ENCODE data around the gene PTX3.

PTX3 gene

GRCh38 chr3:157469561-157470294, 33.1 kb downstream of the PTX3 start:
- no peak for ATAC-seq (replicated peaks)
- H3K4me1 Mint-ChIP-seq (ENCODE audit: low read depth in 2 of 2): no peaks in the 10 kb centered on the region
- H3K27ac Mint-ChIP-seq: no peak overlapping the region
- DNase-seq: no peak
- H3K36me3 Mint-ChIP-seq (ENCODE audit: insufficient read depth): no peaks in the 10 kb centered on the region
- no peaks in the 10 kb centered on the region for H3K9me3 Mint-ChIP-seq
- H3K27me3 Mint-ChIP-seq: no peaks in the 10 kb centered on the region
- no peak overlapping the region for H3K4me3 Mint-ChIP-seq

GRCh38 chr3:157471064-157471463, 34.4 kb downstream of the PTX3 start:
- Mint-ChIP-seq H3K27me3 (no peaks in the 10 kb centered on the region), H3K4me3 (no peak overlapping the region)

GRCh38 chr3:157472648-157473047, 36.0 kb downstream of the PTX3 start:
- H3K27me3 Mint-ChIP-seq: no peaks in the 10 kb centered on the region
- no peaks in the 10 kb centered on the region for H3K9me3 Mint-ChIP-seq
- H3K36me3 Mint-ChIP-seq (ENCODE audit: insufficient read depth): no peaks in the 10 kb centered on the region
- H3K4me3 Mint-ChIP-seq: no peak overlapping the region
- H3K27ac Mint-ChIP-seq: no peak overlapping the region
- DNase-seq: no peak
- no peaks in the 10 kb centered on the region for H3K4me1 Mint-ChIP-seq (ENCODE audit: low read depth in 2 of 2)
- ATAC-seq (replicated peaks): no peak

More at GRCh38 chr3:157471064-157471463, 34.4 kb downstream of the PTX3 start:
- Mint-ChIP-seq H3K36me3 (ENCODE audit: insufficient read depth) (no peaks in the 10 kb centered on the region), H3K4me1 (ENCODE audit: low read depth in 2 of 2) (no peaks in the 10 kb centered on the region), H3K9me3 (no peaks in the 10 kb centered on the region), H3K27ac (no peak overlapping the region)
- DNase-seq (no peak), ATAC-seq (replicated peaks) (no peak)

- no peak overlapping the region for H3K4me3 Mint-ChIP-seq
- no peaks in the 10 kb centered on the region for H3K36me3 Mint-ChIP-seq (ENCODE audit: insufficient read depth)
- ATAC-seq (replicated peaks) (no peak), DNase-seq (no peak)
- H3K27ac Mint-ChIP-seq: no peak overlapping the region
- no peaks in the 10 kb centered on the region for H3K27me3 Mint-ChIP-seq
- no peaks in the 10 kb centered on the region for H3K9me3 Mint-ChIP-seq
- H3K4me1 Mint-ChIP-seq (ENCODE audit: low read depth in 2 of 2): no peaks in the 10 kb centered on the region
These were observed 39.3 kb downstream of the PTX3 start for GRCh38 chr3:157475921-157476414.

- H3K4me1 Mint-ChIP-seq (ENCODE audit: low read depth in 2 of 2): no peaks in the 10 kb centered on the region
- H3K27ac Mint-ChIP-seq: no peak overlapping the region
- H3K36me3 Mint-ChIP-seq (ENCODE audit: insufficient read depth): no peaks in the 10 kb centered on the region
- H3K27me3 Mint-ChIP-seq: peaks cover 0 to 2% of the 10 kb centered on the region in 2 donors
- ATAC-seq (replicated peaks): no peak
- no peaks in the 10 kb centered on the region for H3K9me3 Mint-ChIP-seq
- no peak for DNase-seq
- no peak overlapping the region for H3K4me3 Mint-ChIP-seq
These were observed 40.8 kb downstream of the PTX3 start for GRCh38 chr3:157477441-157477840.

GRCh38 chr3:157479464-157480243, 43.0 kb downstream of the PTX3 start:
- Mint-ChIP-seq H3K4me3 (no peak overlapping the region), H3K27me3 (peaks cover 9 to 10% of the 10 kb centered on the region in 2 donors), H3K9me3 (no peaks in the 10 kb centered on the region), H3K4me1 (ENCODE audit: low read depth in 2 of 2) (no peaks in the 10 kb centered on the region), H3K36me3 (ENCODE audit: insufficient read depth) (no peaks in the 10 kb centered on the region), H3K27ac (no peak overlapping the region)
- DNase-seq: no peak
- ATAC-seq (replicated peaks): no peak

- Mint-ChIP-seq H3K4me3 (no peak overlapping the region), H3K4me1 (ENCODE audit: low read depth in 2 of 2) (no peaks in the 10 kb centered on the region), H3K27me3 (peaks cover 16 to 17% of the 10 kb centered on the region in 2 donors), H3K27ac (no peak overlapping the region), H3K9me3 (no peaks in the 10 kb centered on the region), H3K36me3 (ENCODE audit: insufficient read depth) (no peaks in the 10 kb centered on the region)
- ATAC-seq (replicated peaks): no peak
- DNase-seq: no peak
These were observed 50.7 kb downstream of the PTX3 start for GRCh38 chr3:157487339-157487738.

- DNase-seq (no peak), ATAC-seq (replicated peaks) (no peak)
- no peaks in the 10 kb centered on the region for H3K4me1 Mint-ChIP-seq (ENCODE audit: low read depth in 2 of 2)
- no peaks in the 10 kb centered on the region for H3K9me3 Mint-ChIP-seq
- peaks cover 8 to 17% of the 10 kb centered on the region in 2 donors for H3K27me3 Mint-ChIP-seq
- H3K4me3 Mint-ChIP-seq: no peak overlapping the region
- H3K27ac Mint-ChIP-seq: no peak overlapping the region
- no peaks in the 10 kb centered on the region for H3K36me3 Mint-ChIP-seq (ENCODE audit: insufficient read depth)
These were observed 51.5 kb downstream of the PTX3 start for GRCh38 chr3:157488144-157488543.

GRCh38 chr3:157491136-157491535, 54.5 kb downstream of the PTX3 start:
- Mint-ChIP-seq H3K9me3 (no peaks in the 10 kb centered on the region), H3K4me1 (ENCODE audit: low read depth in 2 of 2) (no peaks in the 10 kb centered on the region), H3K27ac (no peak overlapping the region), H3K27me3 (peaks cover 7 to 8% of the 10 kb centered on the region in 2 donors), H3K36me3 (ENCODE audit: insufficient read depth) (no peaks in the 10 kb centered on the region), H3K4me3 (no peak overlapping the region)
- DNase-seq (no peak), ATAC-seq (replicated peaks) (no peak)

Measured in effector memory CD8-positive, alpha-beta T cell (primary cell).